AG04450 (cell line): ENCODE measurements around the gene RNF212. TPM values are rescaled to one million over a fixed set of nuclear protein-coding genes. Genes with fewer than 3 reads are reported as not detected.

Source experiments
- CTCF ChIA-PET: fragments of 300-600, 350-600 bp; formaldehyde crosslinking; extraction: SDS; loops from one replicate; lab custom pipeline; 2022; ENCODE audit warnings: antibody characterized with exemption, inconsistent platforms; lab: Charles Lee
- POLR2A ChIA-PET: fragments of 350-600 bp; formaldehyde crosslinking; extraction: SDS; loops from one replicate; lab custom pipeline; 2021; ENCODE audit warnings: antibody characterized with exemption, inconsistent platforms; lab: Yijun Ruan, JAX
- DNase-seq: peaks from one replicate; pipeline ENCODE4 v3.0.0-alpha.2; 2011; ENCODE audit warnings: low read depth, low spot score
- H3K27ac ChIP-seq: one replicate; pipeline ENCODE4 v1.5.1; 2012; ENCODE audit warnings: low read depth, low read length, control low read depth
- H3K27me3 ChIP-seq: one replicate; pipeline ENCODE4 v1.6.0; 2012; ENCODE audit warnings: low read length; ENCODE audit not compliant: control insufficient read depth, insufficient read depth
- H3K4me3 ChIP-seq: 2 replicates; pipeline ENCODE4 v1.5.1; 2011; ENCODE audit warnings: mild to moderate bottlenecking, low read depth, low read length, control low read depth
- H3K9me3 ChIP-seq: 2 replicates; pipeline ENCODE4 v1.5.1; 2012; ENCODE audit warnings: low read length; ENCODE audit not compliant: control insufficient read depth, insufficient read depth
- polyA plus RNA-seq: library from polyadenylated mRNA; depleted of rRNA; stranded (reverse); fragments of >200 nt; gene quantifications from 2 replicates; pipeline ENCODE4 v1.2.3, GENCODE V29; 2011
- TF ChIP-seq, protein P1 (sequence below): IDR thresholded peaks from 2 replicates; pipeline ENCODE4 v1.5.1; 2011; ENCODE audit warnings: low read depth, low read length, control low read depth, inconsistent platforms

Gene RNF212
- polyA plus RNA-seq, 1 experiment = 0.88 TPM

DNA sequence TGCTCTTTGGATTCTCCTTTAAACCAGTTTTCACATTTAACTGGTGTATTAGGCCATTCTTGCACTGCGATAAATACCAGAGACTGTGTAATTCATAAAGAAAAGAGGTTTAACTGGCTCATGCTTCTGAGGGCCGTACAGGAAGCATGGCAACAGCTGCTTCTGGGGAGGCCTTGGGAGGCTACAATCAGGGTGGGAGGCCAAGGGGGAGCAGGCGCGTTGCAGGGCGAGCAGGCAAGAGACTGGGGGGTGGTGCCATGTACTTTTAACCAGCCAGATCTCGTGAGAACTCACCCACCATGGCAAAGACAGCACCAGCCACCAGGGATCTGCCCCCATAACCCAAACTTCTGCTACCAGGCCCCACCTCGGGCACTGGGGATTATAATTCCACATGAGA is 38.1 kb downstream of the RNF212 start:
- peaks cover 40% of the 10 kb centered on the region for H3K27me3 ChIP-seq
- ChIA-PET CTCF (no interaction called here), POLR2A (no interaction called here)
- DNase-seq = no peak
- TF ChIP-seq, protein P1, sequence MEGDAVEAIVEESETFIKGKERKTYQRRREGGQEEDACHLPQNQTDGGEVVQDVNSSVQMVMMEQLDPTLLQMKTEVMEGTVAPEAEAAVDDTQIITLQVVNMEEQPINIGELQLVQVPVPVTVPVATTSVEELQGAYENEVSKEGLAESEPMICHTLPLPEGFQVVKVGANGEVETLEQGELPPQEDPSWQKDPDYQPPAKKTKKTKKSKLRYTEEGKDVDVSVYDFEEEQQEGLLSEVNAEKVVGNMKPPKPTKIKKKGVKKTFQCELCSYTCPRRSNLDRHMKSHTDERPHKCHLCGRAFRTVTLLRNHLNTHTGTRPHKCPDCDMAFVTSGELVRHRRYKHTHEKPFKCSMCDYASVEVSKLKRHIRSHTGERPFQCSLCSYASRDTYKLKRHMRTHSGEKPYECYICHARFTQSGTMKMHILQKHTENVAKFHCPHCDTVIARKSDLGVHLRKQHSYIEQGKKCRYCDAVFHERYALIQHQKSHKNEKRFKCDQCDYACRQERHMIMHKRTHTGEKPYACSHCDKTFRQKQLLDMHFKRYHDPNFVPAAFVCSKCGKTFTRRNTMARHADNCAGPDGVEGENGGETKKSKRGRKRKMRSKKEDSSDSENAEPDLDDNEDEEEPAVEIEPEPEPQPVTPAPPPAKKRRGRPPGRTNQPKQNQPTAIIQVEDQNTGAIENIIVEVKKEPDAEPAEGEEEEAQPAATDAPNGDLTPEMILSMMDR = no peak
- peaks cover 12% of the 10 kb centered on the region for H3K9me3 ChIP-seq
- no peak overlapping the region for H3K27ac ChIP-seq
- H3K4me3 ChIP-seq = no peak overlapping the region

DNA sequence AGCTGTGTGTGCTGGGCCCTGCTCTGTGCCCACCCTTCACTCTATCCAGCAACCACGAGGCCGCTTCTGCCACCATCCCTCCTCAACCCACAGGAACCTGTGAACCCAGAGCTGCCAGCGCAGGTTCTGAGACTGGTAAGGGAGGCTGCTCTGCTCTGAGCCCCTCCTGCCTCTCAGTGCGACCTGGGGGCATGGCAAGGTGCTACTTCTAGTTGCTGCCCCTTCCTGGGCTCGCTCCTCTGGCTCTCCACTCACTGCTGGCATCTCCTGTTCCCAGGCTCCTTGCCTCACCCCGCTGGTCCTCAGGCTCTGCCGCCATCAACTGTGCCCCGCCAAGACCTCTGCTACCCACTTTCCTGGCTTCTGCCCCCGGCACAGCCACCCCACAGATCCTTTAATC is 39.3 kb downstream of the RNF212 start:
- no peak overlapping the region for H3K4me3 ChIP-seq
- H3K27ac ChIP-seq = no peak overlapping the region
- H3K9me3 ChIP-seq = peaks cover 8% of the 10 kb centered on the region
- POLR2A ChIA-PET = no interaction called here
- no peak for DNase-seq
- H3K27me3 ChIP-seq = peaks cover 39% of the 10 kb centered on the region
- CTCF ChIA-PET = interaction anchor here (0.5 to 1.1 kb wide), 3 partner anchors 13 to 65 kb away, joined by 3 to 4 read pairs (median 3); no protein-coding TSS in a partner anchor
- TF ChIP-seq, protein P1 = no peak

DNA sequence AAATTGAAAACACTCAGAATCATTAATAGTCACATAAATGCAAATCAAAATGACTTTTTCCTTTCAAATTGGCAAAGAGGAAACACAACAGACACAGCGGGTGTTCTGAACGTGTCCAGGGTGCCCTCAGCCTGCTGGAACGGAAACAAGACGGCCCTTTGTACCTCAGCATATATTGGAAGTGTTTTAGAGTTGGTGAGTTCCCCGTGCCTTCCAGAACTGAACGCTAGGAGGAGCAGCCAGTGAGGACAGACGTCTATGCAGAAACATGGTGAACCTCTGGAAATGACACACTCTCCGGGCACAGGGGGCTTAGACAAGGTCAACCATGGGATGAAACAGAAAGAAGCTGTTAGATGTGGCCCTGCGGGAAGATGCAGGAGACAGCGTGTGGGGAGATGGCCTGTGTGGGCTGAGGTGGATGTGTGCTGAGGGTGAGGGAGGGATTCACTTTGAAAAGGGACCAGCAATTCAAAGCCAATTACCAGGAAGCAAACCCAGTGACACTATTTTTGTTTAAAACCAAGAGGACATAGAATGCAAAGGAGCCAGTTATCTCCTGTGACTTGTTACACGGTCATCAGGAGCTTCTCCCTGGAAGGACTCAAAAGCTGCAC is 40.4 kb downstream of the RNF212 start:
- ChIA-PET POLR2A (no interaction called here), CTCF (interaction anchor here (0.6 to 1.1 kb wide), 5 partner anchors 9 to 195 kb away, joined by 3 read pairs; no protein-coding TSS in a partner anchor)
- TF ChIP-seq, protein P1 = peak; percentile 87
- peaks cover 4% of the 10 kb centered on the region for H3K9me3 ChIP-seq
- no peak overlapping the region for H3K4me3 ChIP-seq
- H3K27ac ChIP-seq = no peak overlapping the region
- DNase-seq = no peak
- peaks cover 38% of the 10 kb centered on the region for H3K27me3 ChIP-seq

DNA sequence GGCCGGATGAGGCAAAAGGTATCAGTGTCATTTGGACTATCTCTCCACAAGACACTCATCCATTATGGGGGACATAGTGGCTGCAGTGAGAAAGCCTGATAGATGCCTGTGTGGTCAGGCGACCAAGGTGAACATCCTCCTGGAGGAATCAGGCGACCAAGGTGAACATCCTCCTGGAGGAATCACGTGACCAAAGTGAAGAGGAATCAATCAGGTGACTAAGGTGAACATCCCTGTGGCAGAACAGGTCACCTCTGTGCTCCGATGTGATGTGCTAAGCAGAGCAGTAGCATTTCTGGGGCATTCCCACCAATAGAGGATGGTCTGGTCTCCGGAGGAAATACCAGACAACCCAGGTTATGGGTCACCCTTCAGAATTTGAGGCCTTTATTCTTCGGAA is 44.0 kb downstream of the RNF212 start:
- CTCF ChIA-PET = no interaction called here
- no peaks in the 10 kb centered on the region for H3K9me3 ChIP-seq
- peaks cover 23% of the 10 kb centered on the region for H3K27me3 ChIP-seq
- no peak overlapping the region for H3K27ac ChIP-seq
- POLR2A ChIA-PET = no interaction called here
- no peak overlapping the region for H3K4me3 ChIP-seq
- no peak for DNase-seq
- TF ChIP-seq, protein P1 = no peak

DNA sequence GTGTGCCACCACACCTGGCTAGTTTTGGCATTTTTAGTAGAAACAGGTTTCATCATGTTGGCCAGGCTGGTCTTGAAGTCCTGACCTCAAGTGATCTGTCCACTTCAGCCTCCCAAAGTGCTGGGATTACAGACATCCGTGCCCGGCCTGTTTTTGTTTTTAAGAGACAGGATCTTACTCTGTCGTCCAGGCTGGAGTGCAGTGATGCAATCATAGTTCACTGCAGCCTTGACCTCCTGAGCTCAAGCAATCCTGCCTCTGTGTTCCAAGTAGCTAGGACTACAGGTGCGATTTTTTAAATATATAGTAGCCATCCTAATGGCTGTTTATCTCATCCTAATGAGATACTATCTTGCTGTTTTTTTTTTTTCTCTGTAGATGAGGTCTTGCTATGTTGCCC is 47.6 kb downstream of the RNF212 start:
- TF ChIP-seq, protein P1 = no peak
- no peaks in the 10 kb centered on the region for H3K9me3 ChIP-seq
- ChIA-PET CTCF (no interaction called here), POLR2A (no interaction called here)
- H3K27ac ChIP-seq = no peak overlapping the region
- H3K4me3 ChIP-seq = no peak overlapping the region
- DNase-seq = no peak
- H3K27me3 ChIP-seq = peaks cover 38% of the 10 kb centered on the region
